ENCODE measurements around the gene TNFRSF12A. TPM values are rescaled to one million over a fixed set of nuclear protein-coding genes. Genes with fewer than 3 reads are reported as not detected.

TNFRSF12A gene
- total and polyA plus RNA-seq, 11 donors = 27.8 to 824 (median 97.1) TPM

- H3K9me3 ChIP-seq = no peaks in the 10 kb centered on the region
- TF ChIP-seq POLR2A (IDR thresholded peaks at IDR 0.05) (no peak), CTCF (IDR thresholded peaks at IDR 0.05) (no peak)
- no peaks in the 10 kb centered on the region for H3K36me3 ChIP-seq
- intact Hi-C loops (cut with DNase I) = loop anchor here in 1 of 10 donors (2.0 to 5.0 kb wide), 2 partner anchors 55 to 69 kb away; partner anchors contain the start of gene FLYWCH1
- peak in 1 of 5 donors; percentile 42 for DNase-seq
- H3K27me3 ChIP-seq = peaks cover 0 to 12% (median 4%) of the 10 kb centered on the region in 9 donors
- H3K4me3 ChIP-seq = peak overlapping the region in 10 of 12 donors; percentile 58 to 91 (median 78)
- H3K4me1 ChIP-seq = peaks cover 0 to 44% (median 31%) of the 10 kb centered on the region in 12 donors
- ATAC-seq = no peak
- H3K27ac ChIP-seq = no peak overlapping the region
- WGBS, 4 donors = 48 to 53% (median 50%) methylated on average over 33 of the region's 33 CpGs
Measured at GRCh38 chr16:2981177-2981898, 38.8 kb upstream of the TNFRSF12A start.

- Histone ChIP-seq H3K27ac (no peak overlapping the region), H3K4me3 (no peak overlapping the region), H3K36me3 (no peaks in the 10 kb centered on the region), H3K4me1 (peaks cover 0 to 47% (median 31%) of the 10 kb centered on the region in 12 donors), H3K27me3 (peaks cover 0 to 12% (median 4%) of the 10 kb centered on the region in 9 donors), H3K9me3 (no peaks in the 10 kb centered on the region)
- WGBS, 4 donors = 65 to 79% (median 75%) methylated on average over 4 of the region's 4 CpGs
- ATAC-seq (no peak), DNase-seq (no peak)
- no peak for TF ChIP-seq POLR2A (IDR thresholded peaks at IDR 0.05)
- intact Hi-C loops (cut with DNase I) = loop anchor here in 1 of 10 donors (2.0 to 5.0 kb wide), 2 partner anchors 55 to 70 kb away; partner anchors contain the start of gene FLYWCH1
Measured at GRCh38 chr16:2981899-2982250, 38.3 kb upstream of the TNFRSF12A start.

- Histone ChIP-seq H3K36me3 (no peaks in the 10 kb centered on the region), H3K9me3 (no peaks in the 10 kb centered on the region), H3K4me1 (peaks cover 0 to 47% (median 31%) of the 10 kb centered on the region in 12 donors), H3K27ac (no peak overlapping the region), H3K27me3 (peaks cover 0 to 12% (median 4%) of the 10 kb centered on the region in 9 donors), H3K4me3 (no peak overlapping the region)
- DNase-seq = no peak
- TF ChIP-seq CTCF (IDR thresholded peaks at IDR 0.05) (no peak), POLR2A (IDR thresholded peaks at IDR 0.05) (no peak)
- intact Hi-C loops (cut with DNase I) = loop anchor here in 1 of 10 donors (5.0 kb wide), 1 partner anchor 70 kb away; the partner anchor contains the start of gene FLYWCH1
- 85 to 90% (median 88%) methylated on average over 5 of the region's 5 CpGs for WGBS, 4 donors
- no peak for ATAC-seq
Measured at GRCh38 chr16:2982402-2982801, 37.8 kb upstream of the TNFRSF12A start.

GRCh38 chr16:2983706-2984136 lies 36.4 kb upstream of the TNFRSF12A start:
- H3K36me3 ChIP-seq = no peaks in the 10 kb centered on the region
- no peaks in the 10 kb centered on the region for H3K9me3 ChIP-seq
- DNase-seq = peak; percentile 72 to 89 (median 82)
- H3K27me3 ChIP-seq = peaks cover 0 to 19% (median 7%) of the 10 kb centered on the region in 9 donors
- intact Hi-C loops (cut with DNase I) = loop anchor here in 1 of 10 donors (5.0 kb wide), 1 partner anchor 71 kb away; the partner anchor contains the start of gene FLYWCH1
- peak in 3 of 4 donors; percentile 30 to 56 (median 50) for ATAC-seq
- H3K4me1 ChIP-seq = peaks cover 0 to 47% (median 31%) of the 10 kb centered on the region in 12 donors
- peak overlapping the region in 1 of 12 donors; percentile 31 for H3K27ac ChIP-seq
- peak overlapping the region in 7 of 12 donors; percentile 21 to 49 (median 39) for H3K4me3 ChIP-seq
- 10 to 19% (median 12%) methylated on average over 22 to 42 of the region's 42 CpGs for WGBS, 4 donors
- no peak for TF ChIP-seq POLR2A (IDR thresholded peaks at IDR 0.05)
- peak; percentile 87 to 98 (median 97) for TF ChIP-seq CTCF (IDR thresholded peaks at IDR 0.05)
